22Rv1 (cell line): Measurements from ENCODE around the gene TTC8.

ENCODE experiments used
- H3K27ac ChIP-seq: fragments of 450-650 bp; 2 replicates; pipeline ENCODE4 v1.5.1; 2017
- ZFX ChIP-seq: fragments of 450-650 bp; IDR thresholded peaks from 2 replicates; pipeline ENCODE4 v1.6.1; 2017; ENCODE audit warnings: antibody characterized with exemption, borderline replicate concordance
- TF ChIP-seq, protein P1 (sequence below): fragments of 450-650 bp; IDR thresholded peaks from 2 replicates; pipeline ENCODE4 v1.5.1; 2017; ENCODE audit warnings: mild to moderate bottlenecking

The TTC8 gene

GRCh38 chr14:88882236-88882635 lies 57.8 kb downstream of the TTC8 start:
- TF ChIP-seq, protein P1, sequence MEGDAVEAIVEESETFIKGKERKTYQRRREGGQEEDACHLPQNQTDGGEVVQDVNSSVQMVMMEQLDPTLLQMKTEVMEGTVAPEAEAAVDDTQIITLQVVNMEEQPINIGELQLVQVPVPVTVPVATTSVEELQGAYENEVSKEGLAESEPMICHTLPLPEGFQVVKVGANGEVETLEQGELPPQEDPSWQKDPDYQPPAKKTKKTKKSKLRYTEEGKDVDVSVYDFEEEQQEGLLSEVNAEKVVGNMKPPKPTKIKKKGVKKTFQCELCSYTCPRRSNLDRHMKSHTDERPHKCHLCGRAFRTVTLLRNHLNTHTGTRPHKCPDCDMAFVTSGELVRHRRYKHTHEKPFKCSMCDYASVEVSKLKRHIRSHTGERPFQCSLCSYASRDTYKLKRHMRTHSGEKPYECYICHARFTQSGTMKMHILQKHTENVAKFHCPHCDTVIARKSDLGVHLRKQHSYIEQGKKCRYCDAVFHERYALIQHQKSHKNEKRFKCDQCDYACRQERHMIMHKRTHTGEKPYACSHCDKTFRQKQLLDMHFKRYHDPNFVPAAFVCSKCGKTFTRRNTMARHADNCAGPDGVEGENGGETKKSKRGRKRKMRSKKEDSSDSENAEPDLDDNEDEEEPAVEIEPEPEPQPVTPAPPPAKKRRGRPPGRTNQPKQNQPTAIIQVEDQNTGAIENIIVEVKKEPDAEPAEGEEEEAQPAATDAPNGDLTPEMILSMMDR, result no peak
- no peak for TF ChIP-seq ZFX

DNA sequence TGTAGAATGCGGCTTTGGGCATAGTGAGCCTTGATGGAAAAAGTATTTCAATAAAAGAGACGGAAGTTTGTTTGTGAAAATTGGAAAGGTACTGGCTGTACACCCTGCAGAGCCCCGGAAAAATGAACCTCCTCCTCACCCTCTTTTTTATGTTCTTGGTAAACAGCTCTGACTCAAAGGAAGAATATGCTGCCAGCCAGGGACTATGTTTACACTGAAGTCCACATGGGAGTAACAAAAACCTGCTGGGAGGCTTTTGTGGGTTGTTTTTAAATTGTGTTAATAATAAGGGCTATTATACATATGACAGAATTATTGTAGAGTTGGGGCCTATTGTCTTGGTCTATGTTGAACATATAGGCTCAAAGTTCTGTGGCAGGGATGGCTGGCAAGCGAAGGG lies 70.7 kb downstream of the TTC8 start:
- no peak overlapping the region for H3K27ac ChIP-seq
- TF ChIP-seq, protein P1, result no peak
- TF ChIP-seq ZFX, result no peak

More at GRCh38 chr14:88882236-88882635, 57.8 kb downstream of the TTC8 start:
- H3K27ac ChIP-seq, result no peak overlapping the region

- H3K27ac ChIP-seq, result no peak overlapping the region
- no peak for TF ChIP-seq ZFX
- TF ChIP-seq, protein P1, result no peak
Observed at GRCh38 chr14:88901189-88901588, 76.7 kb downstream of the TTC8 start.

DNA sequence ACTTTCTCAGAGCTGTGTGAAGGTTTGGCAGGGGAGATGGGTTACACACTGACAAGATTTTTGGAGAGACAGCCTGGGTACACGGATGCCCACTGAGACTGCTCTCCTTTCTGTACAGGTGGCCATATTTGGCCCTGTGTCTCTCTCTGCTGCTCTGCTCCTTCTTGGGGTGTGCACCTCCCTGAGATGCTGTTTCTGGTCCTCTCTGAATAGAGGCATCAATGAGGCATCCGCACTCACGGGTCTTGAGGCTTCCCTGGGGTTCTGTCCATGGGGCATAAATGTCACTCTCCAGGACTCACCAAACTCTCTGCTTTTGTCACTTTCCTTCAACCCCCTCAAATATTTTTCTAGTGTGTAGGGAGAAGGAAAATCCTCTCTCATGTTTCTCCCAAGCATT lies 77.5 kb downstream of the TTC8 start:
- no peak for TF ChIP-seq ZFX
- TF ChIP-seq, protein P1, result no peak
- H3K27ac ChIP-seq, result no peak overlapping the region

DNA sequence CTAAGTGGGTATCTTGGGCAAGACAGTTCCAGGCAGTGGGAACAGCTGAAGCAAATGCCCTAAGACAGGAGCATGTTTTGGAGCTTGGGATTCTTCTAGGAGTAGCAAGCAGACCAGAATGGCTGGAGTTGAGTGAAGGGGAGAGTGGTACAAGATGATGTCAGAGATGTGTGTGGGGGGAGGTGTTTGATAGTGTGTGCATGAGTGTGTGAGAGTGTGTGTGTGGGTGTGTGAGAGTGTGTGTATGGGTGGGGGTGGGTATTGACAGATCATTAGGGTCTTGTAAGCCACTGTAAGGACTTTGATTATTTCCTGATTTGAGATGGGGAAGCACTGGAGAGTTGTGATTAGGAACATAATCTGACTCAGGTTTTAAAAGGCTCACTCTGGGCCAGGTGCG lies 78.4 kb downstream of the TTC8 start:
- TF ChIP-seq, protein P1, result no peak
- no peak for TF ChIP-seq ZFX

GRCh38 chr14:88904206-88904647 lies 79.8 kb downstream of the TTC8 start:
- TF ChIP-seq ZFX, result no peak
- TF ChIP-seq, protein P1, result no peak
- H3K27ac ChIP-seq, result no peak overlapping the region

More for the DNA sequence above, 78.4 kb downstream of the TTC8 start:
- no peak overlapping the region for H3K27ac ChIP-seq

GRCh38 chr14:88904864-88905263 lies 80.4 kb downstream of the TTC8 start:
- no peak overlapping the region for H3K27ac ChIP-seq
- TF ChIP-seq, protein P1, result no peak
- no peak for TF ChIP-seq ZFX
